ENCODE measurements around the gene VSTM1. TPM values are rescaled to one million over a fixed set of nuclear protein-coding genes. Genes with fewer than 3 reads are reported as not detected.

VSTM1 gene
- total RNA-seq, 1 experiment from 2014 or later: not detected

DNA sequence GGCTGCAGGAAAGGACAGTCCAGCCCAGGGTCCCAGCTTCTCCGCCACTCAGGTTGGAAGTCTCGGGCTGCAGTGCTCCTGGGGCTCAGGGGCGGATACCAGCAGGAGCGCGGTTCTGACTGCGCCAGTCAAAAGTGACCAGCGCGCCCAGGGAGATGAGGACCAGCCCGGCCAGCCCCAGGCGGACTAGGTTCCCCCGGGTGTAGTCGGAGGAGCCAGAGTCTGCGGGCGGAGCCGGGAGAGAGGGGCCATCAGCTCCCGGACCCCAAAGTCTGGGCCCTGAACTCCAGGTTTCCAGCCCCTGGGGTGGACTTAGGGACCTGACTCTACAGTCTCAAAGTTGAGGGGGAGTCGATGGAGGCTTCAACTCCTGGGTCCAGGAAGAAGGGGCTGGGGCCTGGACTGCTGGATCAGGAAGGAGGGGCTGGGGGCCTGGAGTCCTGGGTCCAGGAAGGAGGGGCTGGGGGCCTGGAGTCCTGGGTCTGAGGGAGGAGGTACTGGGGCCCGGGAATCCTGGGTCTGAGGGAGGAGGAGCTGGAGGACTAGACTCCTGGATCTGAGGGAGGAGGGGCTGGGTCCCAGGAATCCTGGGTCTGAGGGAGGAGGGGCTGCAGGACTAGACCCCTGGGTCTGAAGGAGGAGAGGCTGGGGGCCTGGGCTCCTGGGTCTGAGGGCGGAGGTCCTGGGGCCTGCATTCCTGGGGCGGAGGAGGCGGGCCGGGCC is 31.6 kb upstream of the VSTM1 start:
- H3K4me1 ChIP-seq (ENCODE audit: insufficient read depth, low read length): no peaks in the 10 kb centered on the region
- H3K4ac ChIP-seq (ENCODE audit: low read depth, low read length): no peak overlapping the region
- H2BK12ac ChIP-seq (ENCODE audit: insufficient read length, low read depth, low read length): no peak overlapping the region
- peak overlapping the region; percentile 33 for H3K18ac ChIP-seq (ENCODE audit: insufficient read length, low read depth, low read length)
- no peak overlapping the region for H3T11ph ChIP-seq (ENCODE audit: low read length)
- no peak overlapping the region for H2BK15ac ChIP-seq (ENCODE audit: low read depth, low read length)
- no peak overlapping the region for H2AK5ac ChIP-seq (ENCODE audit: insufficient read length, low read length)
- H3K79me1 ChIP-seq (ENCODE audit: insufficient read depth, low read depth, low read length, poor library complexity, severe bottlenecking): no peaks in the 10 kb centered on the region
- DNase-seq: no peak
- no peak overlapping the region for H2BK5ac ChIP-seq (ENCODE audit: insufficient read length, low read length)
- H2BK120ac ChIP-seq (ENCODE audit: low read depth, low read length, poor library complexity, severe bottlenecking): no peak overlapping the region
- H2BK20ac ChIP-seq (ENCODE audit: low read depth, low read length, poor library complexity, severe bottlenecking): no peak overlapping the region
- H4K20me1 ChIP-seq (ENCODE audit: control insufficient read depth, insufficient read depth, insufficient read length): no peaks in the 10 kb centered on the region
- Mint-ChIP-seq H3K4me3 (peak overlapping the region; percentile 52 to 85), H3K36me3 (ENCODE audit: insufficient read depth in 1 of 3, low read depth in 3 of 3) (peaks cover 0 to 2% (median 0%) of the 10 kb centered on the region in 3 experiments; a peak in 2 of 7 replicates), H3K27ac (no peak overlapping the region), H3K9me3 (peaks cover 4 to 6% of the 10 kb centered on the region in 2 experiments), H3K27me3 (ENCODE audit: low read depth) (peaks cover 38% of the 10 kb centered on the region), H3K4me1 (peaks cover 6 to 18% of the 10 kb centered on the region in 2 experiments)
- peaks cover 4% of the 10 kb centered on the region for H3K23me2 ChIP-seq (ENCODE audit: insufficient read length, low read depth, low read length, poor library complexity, severe bottlenecking)
- no peaks in the 10 kb centered on the region for H3K79me2 ChIP-seq (ENCODE audit: insufficient read depth, low read length)
- no peak overlapping the region for H4K5ac ChIP-seq (ENCODE audit: insufficient read length, low read depth, low read length)
- peak overlapping the region; percentile 57 for H3K4me2 ChIP-seq (ENCODE audit: insufficient read depth, insufficient read length, low read length)
- H3K23ac ChIP-seq (ENCODE audit: insufficient read length, low read depth, low read length): no peak overlapping the region
- H3K27me3 ChIP-seq (ENCODE audit: insufficient read depth, low read length): no peaks in the 10 kb centered on the region; the same call in 1 of the 2 replicates
- H3K56ac ChIP-seq (ENCODE audit: insufficient read length, low read depth, low read length): no peak overlapping the region
- H3K27ac ChIP-seq (ENCODE audit: insufficient read length, low read depth, low read length): no peak overlapping the region
- H3K14ac ChIP-seq (ENCODE audit: insufficient read depth, low read length): 0 out of 2 replicates have a peak overlapping the region, but pooled peaks have one; percentile 31
- no peak overlapping the region for H4K8ac ChIP-seq (replicated peaks; ENCODE audit: insufficient read length, low read depth, low read length)
- H4K91ac ChIP-seq (ENCODE audit: insufficient read length, low read depth, low read length): no peak overlapping the region
- no peak for TF ChIP-seq CTCF (conservative IDR thresholded peaks at IDR 0.05)
- H3K9me3 ChIP-seq (ENCODE audit: control insufficient read depth, low read depth, low read length): no peaks in the 10 kb centered on the region
- no peak overlapping the region for H3K9ac ChIP-seq (ENCODE audit: extremely low read depth, insufficient read length, low read length)
- WGBS (ENCODE audit: extremely low coverage, insufficient read length, low lambda C conversion rate): no CpG with 5 or more reads among the region's 22 CpGs
- H2AFZ ChIP-seq (ENCODE audit: low read length): no peak overlapping the region
